ENCODE data around the gene JCAD.

DNA sequence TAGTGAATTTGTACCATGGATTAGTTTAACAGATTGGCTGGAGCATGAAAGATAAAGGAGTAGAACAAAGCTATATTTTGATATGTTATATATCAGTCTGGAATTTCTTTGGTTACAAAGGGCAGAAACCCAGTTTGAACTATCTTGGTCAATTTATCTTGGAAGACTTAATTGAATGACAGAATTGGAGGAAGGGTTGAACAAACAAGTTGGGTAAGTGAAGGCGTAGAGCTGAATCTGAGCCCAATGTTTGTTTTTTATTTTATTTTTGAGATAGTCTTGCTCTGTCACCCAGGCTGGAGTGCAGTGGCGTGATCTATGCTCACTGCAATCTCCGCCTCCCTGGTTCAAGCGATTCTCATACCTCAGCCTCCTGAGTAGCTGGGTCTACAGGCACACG is 21.8 kb upstream of the JCAD start:
- TF ChIP-seq POLR2A (IDR thresholded peaks at IDR 0.05; ENCODE audit: low read length) (no peak), RAD21 (conservative IDR thresholded peaks at IDR 0.05 in 1 of 2, IDR thresholded peaks at IDR 0.05 in 1 of 2) (no peak), ZFP36 (IDR thresholded peaks at IDR 0.05; ENCODE audit: borderline replicate concordance, partially characterized antibody) (no peak), POLR2AphosphoS2 (conservative IDR thresholded peaks at IDR 0.05; ENCODE audit: low read length) (no peak), MAFK (IDR thresholded peaks at IDR 0.05; ENCODE audit: partially characterized antibody) (no peak), SMC3 (IDR thresholded peaks at IDR 0.05) (no peak), RCOR1 (IDR thresholded peaks at IDR 0.05; ENCODE audit: low read depth, low read length) (no peak)
- TF ChIP-seq, protein P1, sequence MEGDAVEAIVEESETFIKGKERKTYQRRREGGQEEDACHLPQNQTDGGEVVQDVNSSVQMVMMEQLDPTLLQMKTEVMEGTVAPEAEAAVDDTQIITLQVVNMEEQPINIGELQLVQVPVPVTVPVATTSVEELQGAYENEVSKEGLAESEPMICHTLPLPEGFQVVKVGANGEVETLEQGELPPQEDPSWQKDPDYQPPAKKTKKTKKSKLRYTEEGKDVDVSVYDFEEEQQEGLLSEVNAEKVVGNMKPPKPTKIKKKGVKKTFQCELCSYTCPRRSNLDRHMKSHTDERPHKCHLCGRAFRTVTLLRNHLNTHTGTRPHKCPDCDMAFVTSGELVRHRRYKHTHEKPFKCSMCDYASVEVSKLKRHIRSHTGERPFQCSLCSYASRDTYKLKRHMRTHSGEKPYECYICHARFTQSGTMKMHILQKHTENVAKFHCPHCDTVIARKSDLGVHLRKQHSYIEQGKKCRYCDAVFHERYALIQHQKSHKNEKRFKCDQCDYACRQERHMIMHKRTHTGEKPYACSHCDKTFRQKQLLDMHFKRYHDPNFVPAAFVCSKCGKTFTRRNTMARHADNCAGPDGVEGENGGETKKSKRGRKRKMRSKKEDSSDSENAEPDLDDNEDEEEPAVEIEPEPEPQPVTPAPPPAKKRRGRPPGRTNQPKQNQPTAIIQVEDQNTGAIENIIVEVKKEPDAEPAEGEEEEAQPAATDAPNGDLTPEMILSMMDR (IDR thresholded peaks at IDR 0.05), result no peak

Measured in A549 (cell line).